B cell (primary cell): Measurements from ENCODE around the gene TPST1.

ENCODE experiments used
- CTCF ChIP-seq: fragments of 200-600 bp; IDR thresholded peaks from one replicate; pipeline ENCODE4 v1.8.0; 2022; ENCODE audit warnings: antibody characterized with exemption, mild to moderate bottlenecking
- EZH2 ChIP-seq: IDR thresholded peaks from 2 replicates; pipeline ENCODE4 v1.6.1; 2012; ENCODE audit warnings: borderline replicate concordance, low read depth, mild to moderate bottlenecking, moderate library complexity, low read length; ENCODE audit not compliant: insufficient read depth, poor library complexity, severe bottlenecking

GRCh38 chr7:66204822-66205740 lies at the start of gene TPST1:
- TF ChIP-seq EZH2, result no peak
- TF ChIP-seq CTCF, result peak; percentile 75
